ENCODE results near the gene FNDC3B.

FNDC3B gene

DNA sequence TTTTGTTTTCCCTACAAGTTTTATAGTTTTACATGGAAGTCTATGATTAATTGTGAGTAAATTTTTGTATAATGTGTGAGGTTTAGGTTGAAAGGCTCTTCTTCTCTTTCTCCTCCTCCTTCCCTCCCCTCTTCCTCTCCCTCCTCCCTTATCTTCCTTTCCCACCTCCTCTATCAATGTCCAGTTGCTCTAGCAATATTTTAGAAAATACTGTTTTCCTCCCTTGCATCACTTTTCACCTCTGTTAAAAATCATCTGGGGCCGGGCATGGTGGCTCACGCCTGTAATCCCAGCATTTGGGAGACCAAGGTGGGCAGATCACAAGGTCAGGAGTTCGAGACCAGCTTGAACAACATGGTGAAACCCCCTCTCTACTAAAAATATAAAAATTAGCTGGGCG, 119.4 kb downstream of the FNDC3B start:
- Histone ChIP-seq H3K4me1 (ENCODE audit: insufficient read depth, low read length, severe bottlenecking) (no peaks in the 10 kb centered on the region), H3K36me3 (ENCODE audit: insufficient read depth, low read length) (no peaks in the 10 kb centered on the region), H3F3A (ENCODE audit: insufficient read depth, low read length) (no peaks in the 10 kb centered on the region), H4K20me1 (ENCODE audit: insufficient read depth, low read length) (0 out of 2 replicates have a peak, but pooled peaks cover 2% of the 10 kb centered on the region), H3K9me2 (ENCODE audit: low read depth, low read length) (no peaks in the 10 kb centered on the region), H3K27me3 (ENCODE audit: insufficient read depth, low read length) (no peaks in the 10 kb centered on the region), H3K4me2 (ENCODE audit: low read length) (no peak overlapping the region), H3K4me3 (ENCODE audit: low read depth, low read length, poor library complexity, severe bottlenecking) (no peak overlapping the region), H2AFZ (ENCODE audit: low read length) (no peak overlapping the region), H3K9ac (ENCODE audit: low read length) (no peak overlapping the region), H3K27ac (ENCODE audit: low read depth, low read length, poor library complexity, severe bottlenecking) (no peak overlapping the region), H3K9me3 (ENCODE audit: low read length) (no peaks in the 10 kb centered on the region), H3K79me2 (ENCODE audit: insufficient read depth, low read length) (no peaks in the 10 kb centered on the region)
- no peak for TF ChIP-seq EZH2 (IDR thresholded peaks at IDR 0.05; ENCODE audit: borderline replicate concordance, low read length)
- TF ChIP-seq, protein P1, sequence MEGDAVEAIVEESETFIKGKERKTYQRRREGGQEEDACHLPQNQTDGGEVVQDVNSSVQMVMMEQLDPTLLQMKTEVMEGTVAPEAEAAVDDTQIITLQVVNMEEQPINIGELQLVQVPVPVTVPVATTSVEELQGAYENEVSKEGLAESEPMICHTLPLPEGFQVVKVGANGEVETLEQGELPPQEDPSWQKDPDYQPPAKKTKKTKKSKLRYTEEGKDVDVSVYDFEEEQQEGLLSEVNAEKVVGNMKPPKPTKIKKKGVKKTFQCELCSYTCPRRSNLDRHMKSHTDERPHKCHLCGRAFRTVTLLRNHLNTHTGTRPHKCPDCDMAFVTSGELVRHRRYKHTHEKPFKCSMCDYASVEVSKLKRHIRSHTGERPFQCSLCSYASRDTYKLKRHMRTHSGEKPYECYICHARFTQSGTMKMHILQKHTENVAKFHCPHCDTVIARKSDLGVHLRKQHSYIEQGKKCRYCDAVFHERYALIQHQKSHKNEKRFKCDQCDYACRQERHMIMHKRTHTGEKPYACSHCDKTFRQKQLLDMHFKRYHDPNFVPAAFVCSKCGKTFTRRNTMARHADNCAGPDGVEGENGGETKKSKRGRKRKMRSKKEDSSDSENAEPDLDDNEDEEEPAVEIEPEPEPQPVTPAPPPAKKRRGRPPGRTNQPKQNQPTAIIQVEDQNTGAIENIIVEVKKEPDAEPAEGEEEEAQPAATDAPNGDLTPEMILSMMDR (IDR thresholded peaks at IDR 0.05; ENCODE audit: low read length): no peak

DNA sequence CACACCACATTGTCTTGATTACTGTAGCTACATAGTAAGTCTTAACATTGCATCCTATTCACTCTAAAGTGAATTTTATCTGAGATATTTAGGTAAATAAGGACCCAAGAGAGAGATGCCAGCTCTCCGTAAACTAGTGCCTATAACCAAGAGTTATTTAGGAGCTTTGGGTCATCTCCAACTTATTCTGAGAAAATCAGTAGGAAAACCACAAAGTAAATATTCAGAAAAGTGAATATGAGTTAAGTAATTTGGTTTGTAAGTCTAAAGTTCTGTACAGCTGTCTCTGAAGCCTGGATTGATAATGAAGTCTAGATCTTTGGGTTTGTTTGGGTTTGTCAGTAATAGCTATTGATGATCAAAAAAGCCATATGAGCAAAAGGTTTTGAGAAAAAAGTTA, 120.0 kb downstream of the FNDC3B start:
- Histone ChIP-seq H3K79me2 (ENCODE audit: insufficient read depth, low read length) (no peaks in the 10 kb centered on the region), H3K27me3 (ENCODE audit: insufficient read depth, low read length) (no peaks in the 10 kb centered on the region), H3K4me2 (ENCODE audit: low read length) (no peak overlapping the region), H3F3A (ENCODE audit: insufficient read depth, low read length) (no peaks in the 10 kb centered on the region), H2AFZ (ENCODE audit: low read length) (no peak overlapping the region), H3K27ac (ENCODE audit: low read depth, low read length, poor library complexity, severe bottlenecking) (no peak overlapping the region), H3K9me2 (ENCODE audit: low read depth, low read length) (no peaks in the 10 kb centered on the region), H3K36me3 (ENCODE audit: insufficient read depth, low read length) (no peaks in the 10 kb centered on the region), H3K9me3 (ENCODE audit: low read length) (no peaks in the 10 kb centered on the region), H4K20me1 (ENCODE audit: insufficient read depth, low read length) (0 out of 2 replicates have a peak, but pooled peaks cover 2% of the 10 kb centered on the region), H3K9ac (ENCODE audit: low read length) (no peak overlapping the region), H3K4me3 (ENCODE audit: low read depth, low read length, poor library complexity, severe bottlenecking) (no peak overlapping the region), H3K4me1 (ENCODE audit: insufficient read depth, low read length, severe bottlenecking) (no peaks in the 10 kb centered on the region)
- TF ChIP-seq, protein P1 (IDR thresholded peaks at IDR 0.05; ENCODE audit: low read length): no peak
- no peak for TF ChIP-seq EZH2 (IDR thresholded peaks at IDR 0.05; ENCODE audit: borderline replicate concordance, low read length)

- no peak overlapping the region for H3K4me2 ChIP-seq (ENCODE audit: low read length)
- no peaks in the 10 kb centered on the region for H3K36me3 ChIP-seq (ENCODE audit: insufficient read depth, low read length)
- H3K4me1 ChIP-seq (ENCODE audit: insufficient read depth, low read length, severe bottlenecking): no peaks in the 10 kb centered on the region
- no peaks in the 10 kb centered on the region for H3K27me3 ChIP-seq (ENCODE audit: insufficient read depth, low read length)
- no peaks in the 10 kb centered on the region for H3K9me3 ChIP-seq (ENCODE audit: low read length)
- H3F3A ChIP-seq (ENCODE audit: insufficient read depth, low read length): no peaks in the 10 kb centered on the region
- no peaks in the 10 kb centered on the region for H3K79me2 ChIP-seq (ENCODE audit: insufficient read depth, low read length)
- no peak for TF ChIP-seq EZH2 (IDR thresholded peaks at IDR 0.05; ENCODE audit: borderline replicate concordance, low read length)
- TF ChIP-seq, protein P1 (IDR thresholded peaks at IDR 0.05; ENCODE audit: low read length): no peak
- H4K20me1 ChIP-seq (ENCODE audit: insufficient read depth, low read length): 0 out of 2 replicates have a peak, but pooled peaks cover 2% of the 10 kb centered on the region
- no peak overlapping the region for H3K4me3 ChIP-seq (ENCODE audit: low read depth, low read length, poor library complexity, severe bottlenecking)
- no peak overlapping the region for H3K27ac ChIP-seq (ENCODE audit: low read depth, low read length, poor library complexity, severe bottlenecking)
- no peak overlapping the region for H3K9ac ChIP-seq (ENCODE audit: low read length)
- no peak overlapping the region for H2AFZ ChIP-seq (ENCODE audit: low read length)
- no peaks in the 10 kb centered on the region for H3K9me2 ChIP-seq (ENCODE audit: low read depth, low read length)
Observed at GRCh38 chr3:172159962-172160538, 120.7 kb downstream of the FNDC3B start.

All from OCI-LY1 (cell line).